PC-9 (cell line): ENCODE data around the gene ATP23. TPM values are rescaled to one million over a fixed set of nuclear protein-coding genes. Genes with fewer than 3 reads are reported as not detected.

Source experiments
- BruUV-seq: library from RNA; stranded (reverse); fragments of 400-500 nt; replicated peaks from 2 replicates; lab custom pipeline; 2021; lab: Mats Ljungman, UMichigan
- CTCF ChIA-PET: fragments of 300-600 bp; sonication (Branson Sonifier 250); formaldehyde crosslinking; loops from one replicate; lab custom pipeline; 2022; ENCODE audit warnings: antibody characterized with exemption; lab: Charles Lee
- POLR2A ChIA-PET: fragments of 300-600 bp; sonication (Branson Sonifier 250); formaldehyde crosslinking; loops from one replicate; lab custom pipeline; 2022; ENCODE audit warnings: antibody characterized with exemption; ENCODE audit not compliant: unreplicated experiment; lab: Charles Lee
- DNase-seq, 2 experiments: peaks; one replicate each; pipeline versions ENCODE4 v3.0.0 to v3.0.0-alpha.2; 2015 to 2022; ENCODE audit warnings: mixed read lengths in 1 of 2
- H2AFZ ChIP-seq: fragments of 200-600 bp; sonication (generic); 2 replicates; pipeline ENCODE4 v1.8.1; 2017; ENCODE audit warnings: antibody characterized with exemption
- H3F3A ChIP-seq: fragments of 200-600 bp; sonication (generic); 2 replicates; pipeline ENCODE4 v1.8.1; 2017; ENCODE audit warnings: antibody characterized with exemption, mild to moderate bottlenecking, low read depth; ENCODE audit not compliant: insufficient read depth
- H3K27ac ChIP-seq: fragments of 200-600 bp; sonication (generic); 2 replicates; pipeline ENCODE4 v1.6.1; 2016; ENCODE audit warnings: mixed run types
- H3K27me3 ChIP-seq: fragments of 200-600 bp; sonication (generic); 2 replicates; pipeline ENCODE4 v1.6.1; 2016; ENCODE audit warnings: low read depth, mixed run types; ENCODE audit not compliant: insufficient read depth
- H3K36me3 ChIP-seq: fragments of 200-600 bp; sonication (generic); 2 replicates; pipeline ENCODE4 v1.6.1; 2016; ENCODE audit warnings: low read depth, mixed run types
- H3K4me1 ChIP-seq: fragments of 200-600 bp; sonication (generic); replicated peaks from 2 replicates; pipeline ENCODE4 v1.6.1; 2016; ENCODE audit warnings: mixed run types; ENCODE audit not compliant: insufficient read depth
- H3K4me2 ChIP-seq: fragments of 200-600 bp; sonication (generic); 2 replicates; pipeline ENCODE4 v1.6.1; 2017; ENCODE audit warnings: mixed run types
- H3K4me3 ChIP-seq: fragments of 200-600 bp; sonication (generic); 2 replicates; pipeline ENCODE4 v1.6.1; 2016; ENCODE audit warnings: mixed run types
- H3K79me2 ChIP-seq: fragments of 200-600 bp; sonication (generic); 2 replicates; pipeline ENCODE4 v1.6.1; 2017; ENCODE audit warnings: low read depth, mixed run types
- H3K9me2 ChIP-seq: fragments of 200-600 bp; sonication (generic); 2 replicates; pipeline ENCODE4 v1.8.1; 2017; ENCODE audit warnings: mild to moderate bottlenecking; ENCODE audit not compliant: insufficient read depth
- H3K9me3 ChIP-seq: fragments of 200-600 bp; sonication (generic); 2 replicates; pipeline ENCODE4 v1.8.1; 2016; ENCODE audit warnings: low read depth; ENCODE audit not compliant: insufficient read depth
- H4K20me1 ChIP-seq: fragments of 200-600 bp; sonication (generic); 2 replicates; pipeline ENCODE4 v1.8.1; 2017; ENCODE audit not compliant: insufficient read depth
- CTCF ChIP-seq: fragments of 200-600 bp; sonication (generic); conservative IDR thresholded peaks from 2 replicates; pipeline ENCODE4 v1.6.1; 2017; ENCODE audit warnings: mixed run types, antibody characterized with exemption, mild to moderate bottlenecking, moderate library complexity
- EZH2 ChIP-seq: fragments of 200-600 bp; sonication (generic); IDR thresholded peaks from 2 replicates; pipeline ENCODE4 v1.8.0; 2017; ENCODE audit warnings: antibody characterized with exemption, low read depth
- intact Hi-C: fragments of 100-400 bp; cut with micrococcal nuclease; formaldehyde crosslinking; loops from one replicate; pipeline ENCODE4 v1.10.0; 2022; ENCODE audit not compliant: unreplicated experiment
- total RNA-seq: library from RNA; stranded (reverse); gene quantifications from 2 replicates; pipeline ENCODE4 v1.2.3, GENCODE V29; 2021

Gene ATP23
- total RNA-seq, 1 experiment from 2014 or later: 6.5 TPM

DNA sequence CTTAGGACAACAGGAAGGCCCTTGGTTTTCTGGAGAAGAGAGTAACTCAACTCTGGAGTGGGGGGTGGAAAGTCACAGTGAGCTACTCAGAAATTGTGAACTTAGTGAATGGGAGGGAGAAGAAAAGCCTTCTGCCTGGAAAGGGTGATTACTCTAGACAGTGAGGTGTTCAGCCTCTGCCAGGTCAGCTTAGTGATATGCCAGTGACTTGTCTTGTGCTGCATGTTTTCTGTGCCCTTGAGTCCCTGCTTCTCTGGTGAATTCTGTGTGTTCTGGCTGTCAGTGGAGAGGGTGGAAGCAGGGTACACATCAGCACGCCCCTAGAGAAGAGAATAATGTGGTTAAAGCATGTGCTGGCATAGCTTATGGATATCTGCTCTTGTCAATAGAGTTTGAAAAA is 13.4 kb downstream of the ATP23 start:
- no peaks in the 10 kb centered on the region for H4K20me1 ChIP-seq
- no TSS peak for BruUV-seq
- H3F3A ChIP-seq: no peaks in the 10 kb centered on the region
- H2AFZ ChIP-seq: no peak overlapping the region
- H3K27me3 ChIP-seq: no peaks in the 10 kb centered on the region
- intact Hi-C loops: no loop called here
- H3K4me3 ChIP-seq: no peak overlapping the region
- ChIA-PET CTCF (interaction anchor here (0.7 to 0.8 kb wide), 2 partner anchors 14 to 48 kb away, joined by 5 to 6 read pairs; no protein-coding TSS in a partner anchor), POLR2A (no interaction called here)
- no peak overlapping the region for H3K4me2 ChIP-seq
- H3K36me3 ChIP-seq: peaks cover 7% of the 10 kb centered on the region; the same call in 1 of the 2 replicates
- H3K4me1 ChIP-seq: no peaks in the 10 kb centered on the region
- no peaks in the 10 kb centered on the region for H3K9me2 ChIP-seq
- no peak for TF ChIP-seq CTCF
- TF ChIP-seq EZH2: no peak
- H3K9me3 ChIP-seq: no peaks in the 10 kb centered on the region; the same call in 1 of the 2 replicates
- no peaks in the 10 kb centered on the region for H3K79me2 ChIP-seq
- no peak for DNase-seq
- H3K27ac ChIP-seq: no peak overlapping the region

GRCh38 chr12:57958061-57958657 is 16.8 kb downstream of the ATP23 start:
- ChIA-PET POLR2A (no interaction called here), CTCF (no interaction called here)
- no peak overlapping the region for H3K4me3 ChIP-seq
- no peaks in the 10 kb centered on the region for H4K20me1 ChIP-seq
- no peak overlapping the region for H3K27ac ChIP-seq
- no peaks in the 10 kb centered on the region for H3K4me1 ChIP-seq
- H2AFZ ChIP-seq: no peak overlapping the region
- TF ChIP-seq EZH2 (no peak), CTCF (no peak)
- intact Hi-C loops: no loop called here
- peaks cover 7% of the 10 kb centered on the region; the same call in 1 of the 2 replicates for H3K36me3 ChIP-seq
- H3F3A ChIP-seq: no peaks in the 10 kb centered on the region
- no TSS peak for BruUV-seq
- no peaks in the 10 kb centered on the region; the same call in none of the 2 replicates for H3K9me3 ChIP-seq
- no peaks in the 10 kb centered on the region for H3K9me2 ChIP-seq
- no peak for DNase-seq
- no peaks in the 10 kb centered on the region for H3K79me2 ChIP-seq
- no peaks in the 10 kb centered on the region for H3K27me3 ChIP-seq
- no peak overlapping the region for H3K4me2 ChIP-seq

DNA sequence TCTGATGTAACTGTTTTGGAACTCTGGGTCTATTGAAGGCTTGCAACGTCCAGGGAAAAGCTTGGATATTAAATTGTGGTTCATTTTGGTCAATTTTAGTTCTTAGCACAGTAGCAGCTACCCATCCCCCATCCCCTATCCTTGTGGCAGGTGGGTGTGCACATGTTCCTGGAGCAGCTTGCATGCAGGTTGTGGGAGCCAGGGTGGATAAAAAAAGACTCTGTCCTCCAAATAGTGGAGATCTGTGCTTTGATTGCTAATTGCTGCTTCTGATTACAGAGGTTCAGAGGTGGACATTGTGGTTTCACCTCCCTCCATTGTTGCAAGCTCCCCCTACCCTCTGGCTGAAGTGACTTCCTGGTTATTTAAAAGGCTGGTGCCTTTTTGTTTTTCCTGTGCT is 23.1 kb downstream of the ATP23 start:
- H3K4me2 ChIP-seq: no peak overlapping the region
- no peak for TF ChIP-seq CTCF
- TF ChIP-seq EZH2: no peak
- no peak overlapping the region for H3K27ac ChIP-seq
- no peaks in the 10 kb centered on the region for H4K20me1 ChIP-seq
- no peaks in the 10 kb centered on the region for H3K4me1 ChIP-seq
- ChIA-PET CTCF (no interaction called here), POLR2A (no interaction called here)
- H3F3A ChIP-seq: no peaks in the 10 kb centered on the region
- BruUV-seq: no TSS peak
- no peaks in the 10 kb centered on the region for H3K36me3 ChIP-seq
- H3K27me3 ChIP-seq: no peaks in the 10 kb centered on the region
- H3K79me2 ChIP-seq: no peaks in the 10 kb centered on the region
- H3K4me3 ChIP-seq: no peak overlapping the region
- H3K9me3 ChIP-seq: no peaks in the 10 kb centered on the region; the same call in 1 of the 2 replicates
- no peaks in the 10 kb centered on the region for H3K9me2 ChIP-seq
- DNase-seq: no peak
- intact Hi-C loops: no loop called here
- no peak overlapping the region for H2AFZ ChIP-seq
